H1 (cell line): ENCODE data around the gene ASAP2. TPM values are rescaled to one million over a fixed set of nuclear protein-coding genes. Genes with fewer than 3 reads are reported as not detected.

Experiments used
- ATF3 ChIP-seq: IDR thresholded peaks from 2 replicates; pipeline ENCODE4 v1.6.1; 2011; ENCODE audit warnings: low read depth, mild to moderate bottlenecking, low read length; ENCODE audit not compliant: insufficient read depth
- EGR1 ChIP-seq: IDR thresholded peaks from 2 replicates; pipeline ENCODE4 v1.6.1; 2011; ENCODE audit warnings: low read depth, low read length, borderline replicate concordance
- GTF2F1 ChIP-seq: IDR thresholded peaks from 2 replicates; pipeline ENCODE4 v1.6.1; 2012; ENCODE audit warnings: low read depth, low read length, improper control_type of control experiment, borderline replicate concordance
- MAFK ChIP-seq: IDR thresholded peaks from 2 replicates; pipeline ENCODE4 v1.6.1; 2012; ENCODE audit warnings: low read depth, mild to moderate bottlenecking, improper control_type of control experiment, low read length
- PHF8 ChIP-seq: fragments of 200-600 bp; sonication (generic); conservative IDR thresholded peaks from 2 replicates; pipeline ENCODE4 v1.7.1; 2012; ENCODE audit warnings: low read depth, mild to moderate bottlenecking, inconsistent platforms, low read length, moderate library complexity
- POLR2A ChIP-seq, 2 experiments: IDR thresholded peaks; 1 replicate in 1 of 2; 2 replicates in 1 of 2; pipeline ENCODE4 v1.6.1; 2011; ENCODE audit warnings: low read depth in 2 of 2, low read length in 2 of 2, mild to moderate bottlenecking in 2 of 2; ENCODE audit errors: control extremely low read depth in 1 of 2
- RNF2 ChIP-seq: fragments of 200-900, 300-1000 bp; sonication (generic); IDR thresholded peaks from 2 replicates; pipeline ENCODE4 v1.7.1; 2016; ENCODE audit warnings: borderline replicate concordance, low read depth, mild to moderate bottlenecking, antibody characterized with exemption, low read length; ENCODE audit not compliant: poor library complexity, severe bottlenecking; ENCODE audit errors: missing control alignments
- TEAD4 ChIP-seq: IDR thresholded peaks from 2 replicates; pipeline ENCODE4 v1.6.1; 2012; ENCODE audit warnings: low read depth, low read length, inconsistent platforms, mixed read lengths
- polyA plus RNA-seq, 7 experiments: library from polyadenylated mRNA; depleted of rRNA in 3 of 7; stranded (reverse) in 5 of 7; unstranded in 2 of 7; fragments of >200 nt in 5 of 7; fragments of 200-250 nt in 2 of 7; gene quantifications; 1 replicate in 5 of 7; 2 replicates in 1 of 7; 4 replicates in 1 of 7; pipeline versions ENCODE4 v1.2.1 to v1.2.3, GENCODE V29; 2011 to 2013; ENCODE audit warnings: missing spikeins in 2 of 7, mixed read lengths in 2 of 7
- total RNA-seq: library from RNA; stranded (reverse); fragmentation: NEBNext Ultra II Directional; extraction: Animal tissue kit (Norgen Biotek cat#: 25700); gene quantifications from 2 replicates; pipeline ENCODE4 v1.2.1, GENCODE V29; 2021

Gene ASAP2
- total and polyA plus RNA-seq, 2 of the 8 experiments (the other 6 are each of a cell fraction or from before 2014, with no cell fraction given), result 10.2 to 18.7 TPM

GRCh38 chr2:9390151-9390850 lies 183.7 kb downstream of the ASAP2 start (continued):
- TF ChIP-seq ATF3, result no peak
- TF ChIP-seq GTF2F1, result no peak
- no peak for TF ChIP-seq MAFK
- no peak for TF ChIP-seq EGR1
- TF ChIP-seq TEAD4, result no peak
- TF ChIP-seq PHF8, result no peak
- TF ChIP-seq RNF2, result no peak
- TF ChIP-seq POLR2A (IDR thresholded peaks at IDR 0.05; ENCODE audit: control extremely low read depth in 1 of 2, low read depth in 2 of 2, low read length in 2 of 2), result no peak
- TF ChIP-seq, all 59 proteins: peak for 0
